ENCODE data around the gene RMND1.

DNA sequence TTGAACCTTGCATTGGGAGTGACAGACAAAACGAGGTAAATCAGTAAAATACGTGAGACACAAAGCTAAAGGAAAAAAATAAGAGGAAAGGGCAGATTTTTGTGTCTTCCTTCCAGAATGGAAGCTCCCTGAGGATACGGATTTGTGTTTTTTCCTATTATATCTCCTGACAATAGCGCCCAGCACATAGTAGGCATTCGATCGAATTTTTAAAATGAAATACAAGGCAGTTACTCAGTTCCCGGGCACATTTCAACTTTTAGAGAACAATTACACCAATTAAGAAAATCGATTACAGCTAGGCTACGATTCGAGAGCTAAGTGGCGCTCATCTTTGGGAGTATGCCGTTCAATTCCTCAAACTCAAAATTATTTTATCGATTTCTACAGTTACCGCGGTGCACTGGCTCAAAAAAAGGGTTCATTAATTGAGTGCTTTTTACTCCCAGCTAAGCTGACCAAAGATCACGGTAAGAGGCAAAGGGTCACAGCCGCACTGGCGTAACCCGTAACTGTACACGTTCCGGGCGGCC lies 443 bp downstream of the RMND1 start:
- no peak for TF ChIP-seq CTCF (IDR thresholded peaks at IDR 0.05)
- TF ChIP-seq ZFX (IDR thresholded peaks at IDR 0.05; ENCODE audit: borderline replicate concordance): no peak
